Measurements from ENCODE around the gene THPO.

DNA sequence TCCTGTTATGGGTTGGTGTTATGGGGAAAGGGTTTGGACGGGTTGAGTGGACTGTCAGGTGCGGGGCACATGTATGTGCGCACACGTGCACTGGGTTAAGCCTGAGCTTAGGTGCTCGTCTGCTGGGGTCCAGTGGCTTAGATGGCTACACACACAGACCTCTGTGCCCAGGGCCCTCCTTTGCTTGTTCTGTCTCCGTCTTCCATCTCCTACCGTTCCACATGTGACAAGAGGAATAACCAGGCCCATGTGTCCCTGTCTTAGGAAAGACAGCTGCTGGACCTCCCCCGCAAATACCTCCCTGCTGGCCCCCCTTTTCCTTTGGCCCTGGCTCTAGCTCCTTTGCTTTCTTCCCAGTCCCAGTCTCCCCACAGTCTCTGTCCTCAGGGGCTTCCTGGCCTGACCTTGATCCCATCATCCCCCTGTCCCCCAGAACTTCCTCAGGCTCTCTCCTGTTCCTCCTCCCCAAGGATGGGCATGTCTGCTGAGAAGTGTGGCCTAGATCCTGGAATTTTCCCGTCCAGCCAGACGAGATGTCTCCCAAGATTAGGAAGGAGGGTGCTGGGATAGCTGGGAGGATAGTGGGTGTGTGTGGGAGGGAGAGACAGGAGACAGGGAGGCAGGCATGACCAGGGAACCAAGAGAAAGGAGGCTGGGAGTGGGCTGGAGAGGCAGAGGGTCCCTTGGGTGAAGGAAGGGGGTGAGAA is 797 bp upstream of the THPO start:
- TF ChIP-seq, protein P1, sequence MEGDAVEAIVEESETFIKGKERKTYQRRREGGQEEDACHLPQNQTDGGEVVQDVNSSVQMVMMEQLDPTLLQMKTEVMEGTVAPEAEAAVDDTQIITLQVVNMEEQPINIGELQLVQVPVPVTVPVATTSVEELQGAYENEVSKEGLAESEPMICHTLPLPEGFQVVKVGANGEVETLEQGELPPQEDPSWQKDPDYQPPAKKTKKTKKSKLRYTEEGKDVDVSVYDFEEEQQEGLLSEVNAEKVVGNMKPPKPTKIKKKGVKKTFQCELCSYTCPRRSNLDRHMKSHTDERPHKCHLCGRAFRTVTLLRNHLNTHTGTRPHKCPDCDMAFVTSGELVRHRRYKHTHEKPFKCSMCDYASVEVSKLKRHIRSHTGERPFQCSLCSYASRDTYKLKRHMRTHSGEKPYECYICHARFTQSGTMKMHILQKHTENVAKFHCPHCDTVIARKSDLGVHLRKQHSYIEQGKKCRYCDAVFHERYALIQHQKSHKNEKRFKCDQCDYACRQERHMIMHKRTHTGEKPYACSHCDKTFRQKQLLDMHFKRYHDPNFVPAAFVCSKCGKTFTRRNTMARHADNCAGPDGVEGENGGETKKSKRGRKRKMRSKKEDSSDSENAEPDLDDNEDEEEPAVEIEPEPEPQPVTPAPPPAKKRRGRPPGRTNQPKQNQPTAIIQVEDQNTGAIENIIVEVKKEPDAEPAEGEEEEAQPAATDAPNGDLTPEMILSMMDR (IDR thresholded peaks at IDR 0.05): no peak
- no peak for TF ChIP-seq POLR2A (IDR thresholded peaks at IDR 0.05)

All from lower leg skin (tissue), 3 donors.